Muscle layer of duodenum (tissue), 2 donors: ENCODE results near the gene MAFG.

Experiments used
- H3K27ac ChIP-seq: one replicate; pipeline ENCODE4 v1.7.0; 2013; ENCODE audit warnings: mild to moderate bottlenecking, low read length
- H3K27me3 ChIP-seq: one replicate; pipeline ENCODE4 v1.7.0; 2013; ENCODE audit warnings: low read depth, mild to moderate bottlenecking, control low read depth, low read length
- H3K36me3 ChIP-seq, 2 donors: one replicate each; pipeline ENCODE4 v1.7.0; 2013; ENCODE audit warnings: low read length in 2 of 2, control low read depth in 1 of 2, mild to moderate bottlenecking in 1 of 2; ENCODE audit not compliant: insufficient read depth in 2 of 2, control insufficient read depth in 1 of 2
- H3K4me1 ChIP-seq, 2 donors: one replicate each; pipeline ENCODE4 v1.7.0; 2013; ENCODE audit warnings: low read length in 2 of 2, mild to moderate bottlenecking in 2 of 2, control low read depth in 1 of 2, moderate library complexity in 1 of 2; ENCODE audit not compliant: insufficient read depth in 2 of 2, control insufficient read depth in 1 of 2
- H3K4me3 ChIP-seq, 2 donors: one replicate each; pipeline ENCODE4 v1.7.0; 2013; ENCODE audit warnings: low read length in 2 of 2, low read depth in 1 of 2, mild to moderate bottlenecking in 1 of 2
- H3K9me3 ChIP-seq, 2 donors: one replicate each; pipeline ENCODE4 v1.7.0; 2013; ENCODE audit warnings: low read length in 2 of 2, control low read depth in 1 of 2, mild to moderate bottlenecking in 1 of 2; ENCODE audit not compliant: control insufficient read depth in 1 of 2
- donor health status: healthy.

MAFG gene

GRCh38 chr17:81942167-81942553 is 14.6 kb upstream of the MAFG start:
- peaks cover 0 to 12% of the 10 kb centered on the region in 2 donors for H3K4me1 ChIP-seq
- no peak overlapping the region for H3K27ac ChIP-seq
- no peaks in the 10 kb centered on the region for H3K36me3 ChIP-seq
- H3K9me3 ChIP-seq: no peaks in the 10 kb centered on the region
- no peaks in the 10 kb centered on the region for H3K27me3 ChIP-seq
- H3K4me3 ChIP-seq: no peak overlapping the region

GRCh38 chr17:81941484-81942166 is 14.1 kb upstream of the MAFG start:
- no peak overlapping the region for H3K27ac ChIP-seq
- no peaks in the 10 kb centered on the region for H3K27me3 ChIP-seq
- H3K9me3 ChIP-seq: no peaks in the 10 kb centered on the region
- H3K4me3 ChIP-seq: no peak overlapping the region
- no peaks in the 10 kb centered on the region for H3K36me3 ChIP-seq
- H3K4me1 ChIP-seq: peaks cover 0 to 16% of the 10 kb centered on the region in 2 donors

- H3K9me3 ChIP-seq: no peaks in the 10 kb centered on the region
- H3K4me3 ChIP-seq: no peak overlapping the region
- H3K36me3 ChIP-seq: no peaks in the 10 kb centered on the region
- H3K27me3 ChIP-seq: no peaks in the 10 kb centered on the region
- H3K4me1 ChIP-seq: peaks cover 0 to 17% of the 10 kb centered on the region in 2 donors
- no peak overlapping the region for H3K27ac ChIP-seq
These were observed 13.3 kb upstream of the MAFG start for GRCh38 chr17:81940538-81941483.

- Histone ChIP-seq H3K4me1 (peaks cover 0 to 17% of the 10 kb centered on the region in 2 donors), H3K36me3 (no peaks in the 10 kb centered on the region), H3K27ac (no peak overlapping the region), H3K4me3 (no peak overlapping the region), H3K27me3 (no peaks in the 10 kb centered on the region), H3K9me3 (no peaks in the 10 kb centered on the region)
These were observed 12.4 kb upstream of the MAFG start for GRCh38 chr17:81939881-81940385.

- Histone ChIP-seq H3K4me3 (no peak overlapping the region), H3K9me3 (no peaks in the 10 kb centered on the region), H3K27ac (no peak overlapping the region), H3K4me1 (peaks cover 0 to 17% of the 10 kb centered on the region in 2 donors), H3K27me3 (no peaks in the 10 kb centered on the region), H3K36me3 (no peaks in the 10 kb centered on the region)
These were observed 11.7 kb upstream of the MAFG start for GRCh38 chr17:81939218-81939617.

- peaks cover 0 to 13% of the 10 kb centered on the region in 2 donors for H3K4me1 ChIP-seq
- no peaks in the 10 kb centered on the region for H3K27me3 ChIP-seq
- no peak overlapping the region for H3K27ac ChIP-seq
- H3K36me3 ChIP-seq: no peaks in the 10 kb centered on the region
- H3K4me3 ChIP-seq: no peak overlapping the region
- no peaks in the 10 kb centered on the region for H3K9me3 ChIP-seq
These were observed 8.2 kb upstream of the MAFG start for GRCh38 chr17:81935709-81936084.

GRCh38 chr17:81934850-81935708 is 7.5 kb upstream of the MAFG start:
- Histone ChIP-seq H3K9me3 (no peaks in the 10 kb centered on the region), H3K36me3 (no peaks in the 10 kb centered on the region), H3K27me3 (no peaks in the 10 kb centered on the region), H3K4me3 (no peak overlapping the region), H3K27ac (no peak overlapping the region), H3K4me1 (peaks cover 0 to 6% of the 10 kb centered on the region in 2 donors)

GRCh38 chr17:81934098-81934757 is 6.7 kb upstream of the MAFG start:
- Histone ChIP-seq H3K36me3 (no peaks in the 10 kb centered on the region), H3K27ac (no peak overlapping the region)

GRCh38 chr17:81933178-81933699 is 5.7 kb upstream of the MAFG start:
- Histone ChIP-seq H3K36me3 (no peaks in the 10 kb centered on the region), H3K9me3 (no peaks in the 10 kb centered on the region), H3K4me3 (no peak overlapping the region), H3K27ac (no peak overlapping the region), H3K4me1 (peaks cover 0 to 13% of the 10 kb centered on the region in 2 donors), H3K27me3 (no peaks in the 10 kb centered on the region)

More at GRCh38 chr17:81934098-81934757, 6.7 kb upstream of the MAFG start:
- Histone ChIP-seq H3K27me3 (no peaks in the 10 kb centered on the region), H3K4me1 (peaks cover 0 to 5% of the 10 kb centered on the region in 2 donors), H3K9me3 (no peaks in the 10 kb centered on the region), H3K4me3 (no peak overlapping the region)

- Histone ChIP-seq H3K27me3 (no peaks in the 10 kb centered on the region), H3K4me1 (peaks cover 0 to 17% of the 10 kb centered on the region in 2 donors), H3K27ac (no peak overlapping the region), H3K4me3 (no peak overlapping the region), H3K36me3 (no peaks in the 10 kb centered on the region), H3K9me3 (no peaks in the 10 kb centered on the region)
These were observed 4.9 kb upstream of the MAFG start for GRCh38 chr17:81932333-81932983.
